Kidney tubule cell (primary cell): ENCODE data around the gene TMSB15C.

ENCODE experiments used
- DNase-seq: peaks from one replicate; pipeline ENCODE4 v3.0.0-alpha.2; 2018; ENCODE audit warnings: low spot score

Gene TMSB15C

GRCh38 chrX:104045642-104046041 is 30.4 kb downstream of the TMSB15C start:
- no peak for DNase-seq

- no peak for DNase-seq
Measured at GRCh38 chrX:104041003-104041402, 35.0 kb downstream of the TMSB15C start.

GRCh38 chrX:104039689-104040505 is 36.1 kb downstream of the TMSB15C start, which contains the start of gene H2BW2:
Gene H2BW2, plus strand, starts transcription at chrX:104039956. Its CDS starts 39 bp downstream, at chrX:104039995.
- no peak for DNase-seq
